GM19239 (cell line): ENCODE data around the gene PPP2R5E.
"Not testable (repeated sequence)": the region's sequence is repeated elsewhere in the genome, so short reads cannot be mapped to it uniquely, and the experiment has no call there.

Experiments used
- DNase-seq: peaks from one replicate; pipeline ENCODE4 v3.0.0; 2011; ENCODE audit warnings: low spot score; ENCODE audit not compliant: insufficient read length
- FAIRE-seq: peaks from 2 replicates; lab custom pipeline; 2011; peaks lifted over from hg19 to GRCh38; lab: Jason Lieb, UNC

The PPP2R5E gene

DNA sequence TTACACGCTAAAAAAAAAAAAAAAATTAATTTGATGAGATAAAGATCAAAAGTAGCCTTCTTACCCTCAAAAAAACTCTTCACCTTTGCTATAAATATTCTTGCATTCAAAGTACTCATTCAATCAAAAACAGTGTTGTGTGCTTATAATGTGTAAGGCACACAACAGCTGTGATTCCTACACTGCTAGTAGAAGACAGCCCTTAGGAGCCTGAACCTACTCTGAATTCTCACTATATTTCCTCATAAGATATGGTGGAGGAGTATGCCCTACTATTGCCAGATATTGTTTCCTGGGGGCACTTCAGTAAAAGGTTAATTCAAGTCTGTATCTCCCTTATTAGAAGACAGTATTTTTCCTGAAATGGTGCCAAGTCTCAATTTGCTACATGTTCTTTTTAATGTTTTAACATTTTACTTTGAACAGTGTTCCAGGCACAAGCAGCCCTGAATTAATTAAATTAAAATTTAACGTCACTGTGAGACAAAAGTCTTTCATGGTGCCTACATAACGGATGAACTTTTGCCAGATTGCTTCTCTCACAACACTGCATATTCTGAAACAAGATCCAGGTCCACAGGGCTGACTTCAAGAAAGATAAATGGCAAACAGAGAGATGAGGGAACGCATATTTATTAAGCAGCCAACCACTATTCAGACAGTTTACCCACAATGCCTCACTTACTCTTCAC is 19.3 kb downstream of the PPP2R5E start:
- FAIRE-seq (no peak), DNase-seq (no peak)

DNA sequence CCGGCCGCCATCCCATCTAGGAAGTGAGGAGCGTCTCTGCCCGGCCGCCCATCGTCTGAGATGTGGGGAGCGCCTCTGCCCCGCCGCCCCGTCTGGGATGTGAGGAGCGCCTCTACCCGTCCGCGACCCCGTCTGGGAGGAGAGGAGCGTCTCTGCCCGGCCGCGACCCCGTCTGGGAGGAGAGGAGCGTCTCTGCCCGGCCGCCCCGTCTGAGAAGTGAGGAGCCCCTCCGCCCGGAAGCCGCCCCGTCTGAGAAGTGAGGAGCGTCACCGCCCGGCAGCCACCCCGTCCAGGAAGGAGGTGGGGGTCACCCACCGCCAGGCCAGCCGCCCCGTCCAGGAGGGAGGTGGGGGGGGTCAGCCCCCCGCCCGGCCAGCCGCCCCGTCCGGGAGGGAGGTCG is 20.7 kb downstream of the PPP2R5E start:
- FAIRE-seq, DNase-seq: not testable (repeated sequence)

DNA sequence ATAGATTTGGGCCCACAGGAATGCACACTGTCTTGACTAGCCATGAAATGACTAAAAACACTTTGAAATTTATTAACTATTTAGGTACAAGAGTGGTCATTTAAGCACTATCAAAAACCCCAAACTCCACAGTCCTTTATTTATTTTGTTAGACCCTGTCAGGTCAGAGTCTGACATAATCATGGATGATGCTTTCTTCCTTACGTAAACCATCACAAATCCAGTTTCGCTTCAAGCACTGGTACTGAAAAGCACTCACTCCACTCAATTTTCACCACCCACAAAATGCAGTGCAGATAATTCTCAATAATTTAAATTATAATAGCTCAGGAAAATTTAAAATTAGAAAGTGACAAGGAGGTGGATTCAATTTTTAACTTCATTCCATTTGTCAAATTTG is 25.8 kb downstream of the PPP2R5E start:
- DNase-seq (no peak), FAIRE-seq (peak; percentile 18)

DNA sequence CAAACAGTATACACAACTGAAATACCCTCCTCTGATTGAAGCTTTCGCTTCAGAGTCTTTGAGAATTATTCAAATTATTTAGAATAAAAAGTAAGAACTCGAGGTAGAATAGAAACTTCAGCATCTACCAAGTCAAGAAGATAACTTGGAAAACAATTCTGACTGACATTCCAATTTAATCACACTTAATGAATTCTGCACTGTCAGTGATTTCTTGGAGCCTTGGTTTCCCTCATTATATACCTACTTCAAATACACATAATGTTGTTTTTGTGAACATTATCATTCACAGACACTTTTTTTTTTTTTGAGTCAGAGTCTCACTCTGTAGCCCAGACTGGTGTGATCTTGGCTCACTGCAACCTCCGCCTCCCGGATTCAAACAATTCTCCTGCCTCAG is 27.9 kb downstream of the PPP2R5E start:
- no peak for FAIRE-seq
- no peak for DNase-seq

DNA sequence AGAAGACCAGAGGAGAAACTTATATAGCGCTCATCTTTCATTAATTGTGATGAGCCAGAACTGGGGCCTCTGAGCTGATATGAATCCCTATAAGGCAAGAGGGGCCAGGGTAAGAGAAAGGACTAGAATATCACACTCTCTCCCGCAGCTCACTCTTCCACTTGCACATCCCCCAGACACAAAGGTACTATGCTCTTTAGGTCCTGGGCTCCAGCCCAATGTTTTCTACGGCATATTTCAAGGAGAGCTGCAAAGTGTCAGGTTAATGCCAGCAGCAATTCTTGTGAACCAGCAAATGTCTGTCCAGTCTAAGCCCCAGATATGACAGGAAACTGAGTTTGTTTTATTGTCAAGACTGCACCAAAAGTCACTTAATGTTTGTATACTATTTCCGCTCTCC is 29.4 kb downstream of the PPP2R5E start:
- DNase-seq (no peak), FAIRE-seq (no peak)

DNA sequence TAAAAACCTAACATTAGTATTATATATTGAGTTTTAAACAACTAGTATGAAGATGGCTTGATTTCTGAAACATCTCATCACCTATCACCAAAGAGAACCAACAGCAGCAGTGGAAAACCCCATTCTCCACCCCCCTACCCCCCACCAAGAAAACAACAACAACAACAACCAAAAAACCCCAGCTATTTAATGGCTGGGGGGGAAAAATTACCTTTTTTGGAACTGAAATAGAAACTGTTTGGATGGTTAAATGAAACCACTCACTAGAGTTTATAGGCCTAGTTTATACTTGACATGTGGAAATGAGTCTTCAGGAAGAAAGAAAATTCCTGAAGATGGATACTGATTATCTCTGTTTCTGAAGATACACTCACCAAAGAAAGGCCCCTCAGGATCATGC is 30.3 kb downstream of the PPP2R5E start:
- FAIRE-seq (peak; percentile 70), DNase-seq (no peak)

DNA sequence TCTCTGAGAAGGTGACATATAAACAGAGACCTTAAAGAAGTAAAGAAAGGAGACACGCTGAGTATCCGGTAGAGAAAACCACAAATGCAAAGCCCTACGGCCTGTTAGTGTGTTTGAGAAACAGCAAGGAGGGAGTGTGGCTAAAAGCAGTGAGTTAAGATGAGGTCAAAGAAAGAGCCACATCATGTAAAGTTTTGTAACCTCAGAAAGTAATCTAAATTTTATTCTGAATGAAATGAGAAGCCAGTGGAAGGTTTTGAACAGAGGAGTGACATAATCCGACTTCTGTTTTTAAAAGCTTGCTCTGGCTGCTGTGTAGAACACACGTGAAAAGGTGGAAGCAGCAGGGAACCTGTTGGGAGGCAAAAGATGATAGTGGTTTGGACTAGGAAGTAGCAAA is 32.6 kb downstream of the PPP2R5E start:
- FAIRE-seq (peak; percentile 73), DNase-seq (peak; percentile 40)

DNA sequence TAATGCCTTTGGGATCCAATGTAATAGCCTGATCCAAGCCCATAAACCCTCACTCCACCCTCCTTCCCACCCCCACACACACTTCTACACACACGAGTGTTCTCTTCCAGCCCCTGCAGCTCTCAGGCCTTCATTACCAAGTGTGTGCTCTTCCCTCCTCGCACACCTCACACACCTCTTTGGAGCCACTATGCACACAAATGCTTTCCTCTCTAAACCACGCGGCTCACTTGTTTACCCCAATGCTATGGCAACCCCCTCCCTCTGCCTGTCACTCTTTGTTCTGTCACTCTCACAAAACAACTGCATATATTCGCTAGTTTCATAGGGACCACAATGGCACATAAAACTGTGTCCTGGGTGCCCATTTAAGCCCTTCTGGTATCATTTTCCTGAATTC is 35.1 kb downstream of the PPP2R5E start:
- FAIRE-seq (no peak), DNase-seq (no peak)

DNA sequence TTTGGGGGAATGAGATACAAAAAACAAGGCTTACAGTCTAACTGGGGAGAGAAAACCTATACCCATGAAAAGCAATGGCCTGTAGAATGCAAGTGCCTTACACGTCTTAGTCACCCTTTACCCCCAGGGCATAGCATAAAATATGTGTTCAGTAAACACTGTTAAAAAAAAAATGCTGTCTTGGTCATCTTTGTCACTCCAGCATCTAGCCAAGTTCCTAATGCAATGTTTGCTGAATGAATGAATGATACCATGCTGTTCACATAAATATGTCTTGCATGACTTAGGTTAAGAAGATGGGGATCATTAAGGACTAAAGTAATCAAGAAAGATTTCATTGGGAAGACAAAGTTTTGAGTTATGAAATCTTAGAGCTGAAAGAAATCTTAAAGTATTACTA is 38.5 kb downstream of the PPP2R5E start:
- DNase-seq (no peak), FAIRE-seq (no peak)

DNA sequence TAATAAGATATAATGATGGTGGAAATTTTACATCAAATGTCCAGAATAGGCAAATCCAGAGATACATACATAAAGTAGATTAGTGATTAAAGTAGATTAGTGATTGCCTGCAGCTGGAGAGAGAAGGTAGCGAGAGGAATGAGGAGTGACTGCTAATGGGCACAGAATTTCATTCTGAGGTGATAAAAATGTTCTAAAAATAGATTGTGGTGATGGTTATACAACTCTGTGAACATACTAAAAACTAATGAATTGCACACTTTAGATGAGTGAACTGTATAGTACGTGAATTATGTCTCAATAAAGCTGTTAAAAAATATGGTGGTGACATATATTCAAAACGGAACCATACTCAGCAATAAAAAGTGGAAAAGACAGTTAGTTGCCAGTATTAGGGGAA is 41.7 kb downstream of the PPP2R5E start:
- FAIRE-seq: no peak

DNA sequence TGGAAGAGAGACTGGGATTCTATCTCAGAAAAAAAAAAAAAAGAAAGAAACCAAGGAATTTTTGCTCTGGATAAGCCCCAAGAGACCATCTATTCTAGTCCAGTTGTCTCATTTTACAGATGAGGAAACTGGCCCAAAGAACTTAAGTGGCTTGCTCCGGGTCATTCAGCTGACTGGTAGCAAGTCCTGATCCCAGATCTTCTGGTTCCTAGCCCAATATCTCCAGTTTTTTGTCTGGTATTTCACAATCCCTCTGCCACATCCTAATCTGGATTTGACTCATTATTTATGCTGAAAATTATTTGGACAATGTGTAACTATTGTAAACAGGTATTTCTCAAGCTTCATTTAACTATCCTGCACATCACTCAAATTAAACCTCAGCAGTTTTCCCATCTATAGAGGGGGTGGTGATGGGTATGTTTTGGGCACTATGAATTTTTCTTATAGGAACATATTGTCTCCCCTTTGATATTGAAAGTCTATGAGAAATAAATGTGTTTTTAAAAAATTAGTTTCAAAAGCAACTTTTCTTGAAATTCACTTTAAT is 43.4 kb downstream of the PPP2R5E start:
- no peak for DNase-seq
- no peak for FAIRE-seq

More for the DNA sequence above, 41.7 kb downstream of the PPP2R5E start:
- DNase-seq: no peak

DNA sequence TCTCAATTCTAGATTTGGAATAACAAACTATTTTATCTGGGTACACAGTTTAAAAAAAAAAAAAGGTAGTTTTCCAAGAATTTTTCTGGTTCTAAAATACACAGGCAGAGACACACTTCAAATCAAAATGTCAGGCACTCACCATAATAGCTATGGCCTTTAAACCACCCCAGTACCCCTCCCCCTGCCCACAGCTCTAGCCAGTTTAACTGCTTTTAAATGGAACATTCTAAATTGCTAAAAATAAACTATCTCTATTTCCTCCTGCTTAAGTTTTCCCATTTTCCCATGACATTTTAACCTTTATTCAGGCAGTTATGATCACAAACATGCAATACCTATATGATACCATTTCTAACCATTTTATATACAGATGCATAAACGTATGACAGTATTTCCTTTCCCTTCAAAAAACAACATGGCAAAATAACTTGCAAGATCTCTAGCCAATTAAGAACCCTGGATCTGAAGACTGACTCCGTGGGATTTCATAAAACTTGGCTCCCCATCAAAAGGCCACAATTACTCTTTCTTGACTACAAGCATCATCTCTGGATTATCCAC is 46.3 kb downstream of the PPP2R5E start:
- FAIRE-seq (no peak), DNase-seq (no peak)

DNA sequence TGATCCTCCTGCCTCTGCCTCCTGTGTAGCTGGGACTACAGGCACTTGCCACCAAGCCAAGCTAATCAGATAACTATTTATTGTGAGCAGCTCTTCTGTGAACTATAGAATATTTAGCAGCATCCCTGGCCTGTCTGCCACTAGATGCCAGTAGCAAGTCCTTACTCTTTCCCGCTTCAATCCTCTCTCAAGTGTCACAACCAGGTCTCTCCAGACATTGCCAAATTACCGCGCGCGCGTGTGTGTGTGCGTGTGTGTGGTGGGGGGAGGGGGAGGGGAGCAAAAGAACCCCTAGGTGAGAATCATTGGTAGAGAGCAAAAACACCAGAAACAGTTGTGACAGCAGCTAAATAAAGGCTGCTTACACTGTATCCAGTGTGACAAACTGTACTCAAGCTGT is 49.9 kb downstream of the PPP2R5E start:
- DNase-seq (no peak), FAIRE-seq (no peak)

DNA sequence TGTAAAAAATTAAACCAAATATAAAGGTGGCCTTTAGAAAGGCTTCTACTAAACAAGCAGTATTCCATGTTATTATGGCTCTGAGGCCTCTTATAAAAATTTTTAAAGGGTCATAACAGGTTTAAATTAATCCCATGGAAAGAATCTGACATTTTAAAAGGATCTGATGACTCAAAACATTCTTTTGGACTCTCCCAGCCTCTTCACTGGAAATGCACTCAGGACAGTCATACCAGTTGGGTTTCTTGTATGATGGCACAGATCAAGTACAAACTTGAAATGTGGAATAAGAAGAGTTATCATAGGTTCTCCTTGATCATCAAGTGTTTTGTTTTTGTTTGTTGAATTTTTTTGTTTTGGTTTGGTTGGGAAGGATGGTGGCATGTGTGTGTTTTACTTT is 50.8 kb downstream of the PPP2R5E start:
- DNase-seq (no peak), FAIRE-seq (no peak)

DNA sequence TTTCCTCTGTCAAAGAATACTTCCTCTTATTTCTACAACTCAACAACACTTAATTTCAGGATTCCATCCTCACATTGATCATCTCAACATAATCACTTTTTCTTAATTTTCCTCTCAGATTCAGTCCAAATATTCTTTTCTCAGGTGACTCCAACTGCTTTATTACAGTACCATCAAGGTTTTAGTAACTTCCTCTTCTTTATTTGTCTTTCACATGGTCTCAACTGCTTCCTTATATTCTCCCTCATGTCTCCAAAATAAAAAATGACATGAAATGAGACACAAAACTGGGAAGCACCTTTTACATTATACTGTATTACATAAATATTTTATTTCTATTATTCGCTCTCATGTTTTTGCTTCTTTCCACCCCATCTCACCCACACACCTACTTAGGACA is 55.5 kb downstream of the PPP2R5E start:
- FAIRE-seq: no peak

DNA sequence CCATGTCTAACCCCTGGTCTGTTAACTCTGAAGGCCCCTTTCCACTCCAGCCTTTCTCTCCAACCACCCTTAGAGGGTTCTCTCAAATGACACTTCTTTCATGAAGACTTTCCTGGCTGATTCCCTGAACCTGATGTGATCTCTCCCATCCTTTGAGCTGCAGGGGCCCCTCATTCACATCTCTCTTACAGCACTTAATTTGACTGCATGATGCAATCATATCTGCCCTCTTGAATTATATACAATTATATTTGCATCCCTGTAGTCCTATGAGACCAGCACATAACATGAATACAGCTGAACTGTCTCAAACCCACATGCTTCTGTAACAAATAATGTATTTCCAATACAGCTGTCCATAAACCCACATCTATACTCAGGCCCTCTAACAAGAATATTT is 56.4 kb downstream of the PPP2R5E start:
- no peak for DNase-seq
- no peak for FAIRE-seq

More for the DNA sequence above, 55.5 kb downstream of the PPP2R5E start:
- no peak for DNase-seq

DNA sequence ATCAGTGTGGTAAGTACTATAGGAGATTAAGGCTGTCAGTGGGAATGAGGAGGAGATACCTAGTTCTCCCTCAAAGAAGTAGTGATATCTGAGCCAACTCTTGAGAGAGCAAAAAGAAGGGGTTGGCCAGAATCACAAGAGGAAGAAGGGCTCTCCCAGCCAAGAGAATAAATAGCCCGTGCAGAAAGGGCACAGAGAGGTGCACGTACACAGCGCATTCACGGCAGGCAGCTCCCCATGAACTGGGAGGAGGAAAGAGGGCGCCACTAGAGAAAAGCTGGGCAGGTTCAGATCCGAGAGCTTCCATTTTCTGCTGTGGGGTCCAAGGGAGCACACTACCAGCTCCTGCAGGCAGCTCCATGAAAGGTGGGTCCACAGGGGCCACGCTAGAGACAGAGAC is 59.9 kb downstream of the PPP2R5E start:
- DNase-seq (no peak), FAIRE-seq (no peak)

DNA sequence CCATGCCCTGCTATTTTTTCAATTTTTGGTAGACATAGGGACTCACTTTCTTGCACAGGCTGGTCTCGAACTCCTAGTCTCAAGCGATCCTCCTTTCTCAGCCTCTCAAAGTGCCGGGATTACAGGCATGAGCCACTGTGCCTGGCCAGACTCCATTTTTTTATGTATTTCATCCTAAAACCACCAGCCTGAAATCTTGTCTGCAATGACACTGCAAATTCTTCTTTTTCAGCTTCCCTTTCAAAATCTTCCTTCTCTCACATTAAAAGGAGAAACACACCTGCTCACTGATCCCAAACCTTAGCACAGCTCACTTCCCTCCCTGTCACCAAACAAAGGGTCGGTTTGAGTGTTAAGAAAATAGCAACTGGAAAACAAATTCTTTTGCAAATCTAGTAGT is 62.6 kb downstream of the PPP2R5E start:
- peak; percentile 14 for FAIRE-seq

DNA sequence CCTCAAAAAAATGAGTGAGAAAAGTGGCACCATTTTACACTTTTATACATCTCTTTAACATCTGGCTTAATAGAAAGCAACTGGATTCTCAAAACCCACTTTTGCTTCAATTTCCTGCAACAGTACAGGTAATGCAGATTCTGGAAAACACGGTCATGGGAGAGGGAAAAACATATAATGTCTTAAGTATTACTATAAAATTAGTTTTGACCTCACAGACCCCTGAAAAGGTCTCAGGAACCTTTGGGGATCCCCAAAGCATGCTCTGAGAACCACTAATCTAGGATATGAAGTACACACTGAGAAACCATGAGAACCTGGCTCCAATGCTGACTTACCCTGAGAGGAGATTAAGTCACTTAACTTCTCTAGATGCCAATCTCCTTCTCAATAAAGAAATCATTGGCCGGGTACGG is 64.7 kb downstream of the PPP2R5E start:
- FAIRE-seq (peak; percentile 72), DNase-seq (no peak)

More for the DNA sequence above, 62.6 kb downstream of the PPP2R5E start:
- DNase-seq: no peak

DNA sequence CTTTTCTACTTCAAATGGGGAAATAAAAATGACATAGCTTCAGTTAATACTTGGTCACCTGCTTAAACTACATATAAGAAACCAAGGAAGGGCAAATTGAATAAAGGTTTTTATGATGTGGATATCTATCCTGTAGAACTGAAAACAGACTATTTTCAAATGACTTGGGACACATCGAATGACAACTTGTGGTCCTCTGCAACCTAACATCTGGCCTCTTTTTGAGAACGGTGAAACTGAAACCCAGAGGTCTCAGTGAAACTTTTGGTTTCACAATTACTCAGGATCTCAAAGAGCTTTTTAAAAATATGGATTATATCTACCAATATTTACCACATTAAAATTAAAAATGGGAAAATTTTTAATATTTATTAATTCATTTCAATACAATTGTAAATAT is 65.2 kb downstream of the PPP2R5E start:
- peak; percentile 92 for FAIRE-seq
- DNase-seq: peak; percentile 51

DNA sequence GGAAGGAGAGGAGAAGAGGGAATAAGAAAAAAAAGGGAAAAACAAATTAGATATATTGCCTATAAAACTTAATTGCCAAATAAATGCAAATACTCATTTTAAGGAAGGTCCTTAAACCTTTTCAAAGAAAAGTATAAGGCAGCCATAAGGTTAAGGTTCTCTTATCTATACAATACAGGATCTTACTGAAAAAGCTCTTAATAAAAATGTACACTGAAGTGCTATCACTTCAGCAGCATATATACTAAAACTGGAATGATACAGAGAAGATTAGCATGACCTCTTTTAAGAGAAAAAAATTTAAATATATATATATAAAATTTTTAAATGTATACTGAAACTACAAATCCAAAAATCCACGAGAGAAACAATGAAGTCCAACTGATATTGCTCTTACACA is 65.6 kb downstream of the PPP2R5E start:
- no peak for DNase-seq
- FAIRE-seq: no peak

DNA sequence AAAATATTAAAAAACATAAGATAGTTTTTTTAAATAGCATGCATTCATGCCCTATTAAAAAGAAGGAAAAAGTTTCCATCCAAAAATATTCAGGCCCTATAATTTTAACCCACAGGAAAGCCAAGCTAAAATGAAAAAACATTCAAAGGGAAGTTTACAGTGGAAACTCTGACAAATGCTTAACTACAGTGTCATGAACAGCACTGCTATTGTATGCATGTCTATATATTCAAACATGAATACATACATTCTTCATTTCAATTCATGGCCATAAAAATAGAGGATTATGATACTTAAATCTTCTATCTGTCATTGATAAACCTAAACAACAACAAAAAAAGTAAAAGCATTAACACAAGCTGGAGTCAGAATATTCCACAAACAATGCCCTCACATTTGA is 67.4 kb downstream of the PPP2R5E start:
- no peak for DNase-seq
- FAIRE-seq: peak; percentile 53
